GM12878 (cell line): Measurements from ENCODE around the gene MAVS. TPM values are rescaled to one million over a fixed set of nuclear protein-coding genes. Genes with fewer than 3 reads are reported as not detected.
"Not testable (repeated sequence)": the region's sequence is repeated elsewhere in the genome, so short reads cannot be mapped to it uniquely, and the experiment has no call there.

Experiments
- ATAC-seq: fragments of 200-7000 bp; cut with Tn5 transposase; 3 replicates; pipeline ENCODE4 v1.9.1; 2020; ENCODE audit warnings: mild to moderate bottlenecking, moderate library complexity
- BruUV-seq: library from RNA; stranded (reverse); fragments of 400-500 nt; replicated peaks from 2 replicates; lab custom pipeline; 2021; lab: Mats Ljungman, UMichigan
- CTCF ChIA-PET: fragments of 300-600 bp; sonication (Branson Sonifier 250); formaldehyde crosslinking; extraction: SDS; loops from one replicate; lab custom pipeline; 2021; ENCODE audit warnings: inconsistent platforms; lab: Yijun Ruan, JAX
- POLR2A ChIA-PET: fragments of 350-600 bp; formaldehyde crosslinking; extraction: SDS; loops from one replicate; lab custom pipeline; 2021; ENCODE audit warnings: inconsistent platforms; lab: Charles Lee
- RAD21 ChIA-PET: fragments of 300-600 bp; sonication (Branson Sonifier 250); formaldehyde crosslinking; loops from one replicate; lab custom pipeline; 2023; ENCODE audit warnings: antibody characterized with exemption; ENCODE audit not compliant: unreplicated experiment; lab: Charles Lee
- SMC1A ChIA-PET: fragments of 300-600 bp; sonication (Branson Sonifier 250); formaldehyde crosslinking; loops from one replicate; lab custom pipeline; 2023; ENCODE audit not compliant: unreplicated experiment, uncharacterized antibody; lab: Charles Lee
- DNase-seq: peaks from one replicate; pipeline ENCODE4 v3.0.0-alpha.2; 2011; ENCODE audit warnings: low read depth, low spot score
- FAIRE-seq: peaks from 3 replicates; lab custom pipeline; 2011; peaks lifted over from hg19 to GRCh38; lab: Jason Lieb, UNC
- H2AFZ ChIP-seq: 2 replicates; pipeline ENCODE4 v1.6.0; 2011; ENCODE audit warnings: low read depth, low read length, control low read depth; ENCODE audit not compliant: control insufficient read depth
- H3K27ac ChIP-seq: 2 replicates; pipeline ENCODE4 v1.5.1; 2011; ENCODE audit warnings: control low read depth; ENCODE audit not compliant: control insufficient read depth, insufficient read depth
- H3K27me3 ChIP-seq, 2 experiments: replicated peaks in 1 of 2; 2 replicates each; pipeline versions ENCODE4 v1.6.0 to v1.6.1; 2011; ENCODE audit warnings: low read length in 1 of 2; ENCODE audit not compliant: control insufficient read depth in 2 of 2, insufficient read depth in 2 of 2
- H3K36me3 ChIP-seq, 2 experiments: 2 replicates each; pipeline ENCODE4 v1.5.1; 2011; ENCODE audit warnings: low read length in 1 of 2; ENCODE audit not compliant: control insufficient read depth in 2 of 2, insufficient read depth in 2 of 2
- H3K4me1 ChIP-seq: 2 replicates; pipeline ENCODE4 v1.6.1; 2011; ENCODE audit warnings: mild to moderate bottlenecking, low read length, moderate library complexity, mixed read lengths; ENCODE audit not compliant: control insufficient read depth, insufficient read depth
- H3K4me2 ChIP-seq: 2 replicates; pipeline ENCODE4 v1.6.0; 2011; ENCODE audit warnings: control low read depth; ENCODE audit not compliant: control insufficient read depth, insufficient read depth
- H3K4me3 ChIP-seq: fragments of 200-600 bp; sonication (generic); 2 replicates; pipeline ENCODE4 v1.5.1; 2016
- H3K79me2 ChIP-seq: 2 replicates; pipeline ENCODE4 v1.6.0; 2011; ENCODE audit warnings: low read length; ENCODE audit not compliant: control insufficient read depth, insufficient read depth
- H3K9ac ChIP-seq: 2 replicates; pipeline ENCODE4 v1.8.0; 2011; ENCODE audit warnings: low read length, control low read depth, mixed read lengths; ENCODE audit not compliant: control insufficient read depth, insufficient read depth
- H3K9me3 ChIP-seq: replicated peaks from 3 replicates; pipeline ENCODE4 v1.5.1; 2011; ENCODE audit warnings: mild to moderate bottlenecking, low read length; ENCODE audit not compliant: control insufficient read depth, insufficient read depth
- H4K20me1 ChIP-seq: 2 replicates; pipeline ENCODE4 v1.6.0; 2011; ENCODE audit not compliant: control insufficient read depth, insufficient read depth
- CREM ChIP-seq: IDR thresholded peaks from 2 replicates; pipeline ENCODE4 v1.6.1; 2014; ENCODE audit warnings: antibody characterized with exemption, low read depth
- ESRRA ChIP-seq: IDR thresholded peaks from 2 replicates; pipeline ENCODE4 v1.6.1; 2012; ENCODE audit warnings: mild to moderate bottlenecking, low read length, improper control_type of control experiment
- FOXM1 ChIP-seq: IDR thresholded peaks from 2 replicates; pipeline ENCODE4 v1.6.1; 2012; ENCODE audit warnings: low read depth, mild to moderate bottlenecking, inconsistent platforms, low read length, moderate library complexity
- HDAC2 ChIP-seq: fragments of 200-600 bp; sonication (generic); IDR thresholded peaks from 2 replicates; pipeline ENCODE4 v1.6.1; 2017
- HDGF ChIP-seq: fragments of 450-650 bp; IDR thresholded peaks from 2 replicates; pipeline ENCODE4 v1.6.1; 2016; ENCODE audit warnings: antibody characterized with exemption
- MTA3 ChIP-seq: IDR thresholded peaks from 2 replicates; pipeline ENCODE4 v1.6.1; 2012; ENCODE audit warnings: low read length, inconsistent platforms, borderline replicate concordance
- NFIC ChIP-seq: IDR thresholded peaks from 2 replicates; pipeline ENCODE4 v1.6.1; 2012; ENCODE audit warnings: low read depth, mild to moderate bottlenecking, inconsistent platforms, low read length, moderate library complexity
- PML ChIP-seq: IDR thresholded peaks from 2 replicates; pipeline ENCODE4 v1.6.1; 2012; ENCODE audit warnings: low read length, inconsistent platforms
- RAD51 ChIP-seq: fragments of 450-650 bp; IDR thresholded peaks from 2 replicates; pipeline ENCODE4 v1.6.1; 2016; ENCODE audit warnings: moderate library complexity, mild to moderate bottlenecking, inconsistent platforms
- SMC3 ChIP-seq: IDR thresholded peaks from 2 replicates; pipeline ENCODE4 v1.6.1; 2011; ENCODE audit warnings: low read length, improper control_type of control experiment, borderline replicate concordance
- SREBF1 ChIP-seq: IDR thresholded peaks from 2 replicates; pipeline ENCODE4 v1.6.1; 2012; ENCODE audit warnings: mild to moderate bottlenecking, low read length
- SREBF2 ChIP-seq: IDR thresholded peaks from 2 replicates; pipeline ENCODE4 v1.6.1; 2012; ENCODE audit warnings: mild to moderate bottlenecking, low read length
- ZSCAN29 ChIP-seq: fragments of 450-650 bp; IDR thresholded peaks from 2 replicates; pipeline ENCODE4 v1.6.1; 2017; ENCODE audit warnings: mild to moderate bottlenecking, moderate library complexity
- ZZZ3 ChIP-seq: IDR thresholded peaks from 2 replicates; pipeline ENCODE4 v1.6.1; 2011; ENCODE audit warnings: low read depth; ENCODE audit not compliant: control insufficient read depth, insufficient read length
- WGBS: methylation state at CpG from one replicate; pipeline ENCODE4 v1.1.6; 2016; ENCODE audit warnings: low lambda C conversion rate; ENCODE audit not compliant: insufficient replicate concordance, insufficient coverage; ENCODE audit errors: missing lambda C conversion rate; 5-methylcytosine and 5-hydroxymethylcytosine counted together
- in situ Hi-C: fragments of 300-500 bp; cut with MboI; formaldehyde crosslinking; loops from 9 replicates; pipeline ENCODE4 v1.14.3; 2018; ENCODE audit warnings: mixed read lengths
- intact Hi-C: fragments of 100-400 bp; cut with micrococcal nuclease; formaldehyde crosslinking; loops from one replicate; pipeline ENCODE4 v1.14.2; 2022; ENCODE audit not compliant: unreplicated experiment
- polyA plus RNA-seq, 11 experiments: library from polyadenylated mRNA; depleted of rRNA in 4 of 11; unstranded in 6 of 11; stranded (reverse) in 5 of 11; fragments of >200 nt; fragmentation: Nextera tagmentation in 4 of 11; fragmentation: Illumina TruSeq in 1 of 11; extraction: Ambion mirVana in 4 of 11; extraction: Trizol in 1 of 11; gene quantifications; 1 replicate in 1 of 11; 2 replicates in 10 of 11; pipeline versions ENCODE4 v1.2.1 to v1.2.3, GENCODE V29; 2011 to 2016; ENCODE audit warnings: inconsistent platforms in 2 of 11, missing spikeins in 2 of 11, low read depth in 1 of 11
- total RNA-seq, 4 experiments: library from RNA; depleted of rRNA in 3 of 4; stranded (reverse); fragments of >200 nt in 3 of 4; fragmentation: Illumina TruSeq in 1 of 4; extraction: Trizol in 1 of 4; gene quantifications; 2 replicates each; pipeline versions ENCODE4 v1.2.1 to v1.2.3, GENCODE V29; 2013 to 2021
- TF ChIP-seq, protein P1 (sequence below): IDR thresholded peaks from 2 replicates; pipeline ENCODE4 v1.6.1; 2012; ENCODE audit warnings: low read depth, low read length, improper control_type of control experiment
- TF ChIP-seq, protein P2 (sequence below): fragments of 450-650 bp; IDR thresholded peaks from 2 replicates; pipeline ENCODE4 v1.6.1; 2018; ENCODE audit warnings: mild to moderate bottlenecking, low read depth, moderate library complexity; ENCODE audit not compliant: partially characterized antibody
- TF ChIP-seq, protein P3 (sequence below): fragments of 450-650 bp; IDR thresholded peaks from 2 replicates; pipeline ENCODE4 v1.6.1; 2017; ENCODE audit warnings: low read depth, mild to moderate bottlenecking, moderate library complexity

Gene MAVS
- total and polyA plus RNA-seq, 10 of the 15 experiments (the other 5 are each of a cell fraction or from before 2014, with no cell fraction given) = 1.6 to 25.2 (median 12.6) TPM

DNA sequence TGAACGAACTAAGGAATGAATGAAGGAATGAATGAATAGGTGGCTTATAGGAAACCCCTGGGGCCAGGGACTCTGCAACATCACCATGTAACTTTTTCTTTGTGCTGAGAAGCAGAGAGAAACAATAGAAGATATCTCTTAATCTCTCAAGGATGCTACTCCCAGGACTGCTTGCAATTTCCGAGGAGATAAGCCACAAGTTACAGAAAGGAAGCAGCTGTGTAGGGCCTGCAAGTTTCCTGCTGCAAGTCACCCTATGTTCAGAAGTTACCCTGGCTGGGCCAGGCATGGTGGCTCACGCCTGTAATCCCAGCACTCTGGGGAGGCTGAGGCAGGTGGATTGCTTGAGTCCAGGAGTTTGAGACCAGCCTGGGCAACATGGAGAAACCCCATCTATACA, 7.3 kb upstream of the MAVS start:
- SMC1A ChIA-PET = no interaction called here

DNA sequence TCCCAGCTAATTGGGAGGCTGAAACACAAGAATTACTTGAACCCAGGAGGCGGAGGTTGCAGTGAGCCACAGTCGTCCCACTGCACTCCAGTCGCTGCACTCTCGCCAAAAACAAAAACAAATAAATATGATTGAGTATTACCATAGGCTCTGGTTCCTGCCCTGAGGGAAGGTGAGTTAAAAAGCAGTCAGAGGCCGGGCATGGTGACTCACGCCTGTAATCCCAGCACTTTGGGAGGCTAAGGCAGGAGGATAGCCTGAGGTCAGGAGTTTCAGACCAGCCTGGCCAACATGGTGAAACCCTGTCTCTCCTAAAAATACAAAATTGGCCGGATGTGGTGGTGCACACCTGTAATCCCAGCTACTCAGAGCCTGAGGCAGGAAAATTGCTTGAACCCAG, 6.4 kb upstream of the MAVS start:
- RAD21 ChIA-PET, ATAC-seq, FAIRE-seq, H3K27me3 ChIP-seq, H3K9ac ChIP-seq, H2AFZ ChIP-seq, SMC1A ChIA-PET, H3K4me1 ChIP-seq, H3K79me2 ChIP-seq, POLR2A ChIA-PET, intact Hi-C loops, H3K9me3 ChIP-seq, in situ Hi-C loops, H3K27ac ChIP-seq, H3K36me3 ChIP-seq, H4K20me1 ChIP-seq, H3K4me2 ChIP-seq, BruUV-seq, DNase-seq, H3K4me3 ChIP-seq, CTCF ChIA-PET: not testable (repeated sequence)
- 85% methylated on average over 7 of the region's 7 CpGs for WGBS

More for the DNA sequence above, 7.3 kb upstream of the MAVS start:
- POLR2A ChIA-PET = interaction anchor here (0.7 kb wide), 1 partner anchor 247 kb away, joined by 8 read pairs; no protein-coding TSS in a partner anchor
- H3K36me3 ChIP-seq = no peaks in the 10 kb centered on the region
- H3K4me3 ChIP-seq = no peak overlapping the region
- CTCF ChIA-PET = no interaction called here
- no peak for ATAC-seq
- RAD21 ChIA-PET = no interaction called here
- whole genome bisulfite sequencing = 48% methylated on average over 3 of the region's 3 CpGs
- intact Hi-C loops = no loop called here
- no peak overlapping the region for H3K4me2 ChIP-seq
- no TSS peak for BruUV-seq
- FAIRE-seq = no peak
- H3K27ac ChIP-seq = no peak overlapping the region
- H3K9me3 ChIP-seq = no peaks in the 10 kb centered on the region
- no peaks in the 10 kb centered on the region for H4K20me1 ChIP-seq
- no peaks in the 10 kb centered on the region for H3K79me2 ChIP-seq
- peaks cover 4% of the 10 kb centered on the region; the same call in 1 of the 2 replicates for H3K4me1 ChIP-seq
- no peak for DNase-seq
- in situ Hi-C loops = no loop called here
- TF ChIP-seq SREBF1 (no peak), NFIC (no peak), FOXM1 (no peak), HDGF (no peak), MTA3 (no peak), SREBF2 (no peak), SMC3 (no peak), ESRRA (no peak), ZSCAN29 (no peak), HDAC2 (no peak), ZZZ3 (no peak), PML (no peak), RAD51 (no peak), CREM (no peak)
- TF ChIP-seq, protein P1, sequence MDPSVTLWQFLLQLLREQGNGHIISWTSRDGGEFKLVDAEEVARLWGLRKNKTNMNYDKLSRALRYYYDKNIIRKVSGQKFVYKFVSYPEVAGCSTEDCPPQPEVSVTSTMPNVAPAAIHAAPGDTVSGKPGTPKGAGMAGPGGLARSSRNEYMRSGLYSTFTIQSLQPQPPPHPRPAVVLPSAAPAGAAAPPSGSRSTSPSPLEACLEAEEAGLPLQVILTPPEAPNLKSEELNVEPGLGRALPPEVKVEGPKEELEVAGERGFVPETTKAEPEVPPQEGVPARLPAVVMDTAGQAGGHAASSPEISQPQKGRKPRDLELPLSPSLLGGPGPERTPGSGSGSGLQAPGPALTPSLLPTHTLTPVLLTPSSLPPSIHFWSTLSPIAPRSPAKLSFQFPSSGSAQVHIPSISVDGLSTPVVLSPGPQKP = no peak
- TF ChIP-seq, protein P2, sequence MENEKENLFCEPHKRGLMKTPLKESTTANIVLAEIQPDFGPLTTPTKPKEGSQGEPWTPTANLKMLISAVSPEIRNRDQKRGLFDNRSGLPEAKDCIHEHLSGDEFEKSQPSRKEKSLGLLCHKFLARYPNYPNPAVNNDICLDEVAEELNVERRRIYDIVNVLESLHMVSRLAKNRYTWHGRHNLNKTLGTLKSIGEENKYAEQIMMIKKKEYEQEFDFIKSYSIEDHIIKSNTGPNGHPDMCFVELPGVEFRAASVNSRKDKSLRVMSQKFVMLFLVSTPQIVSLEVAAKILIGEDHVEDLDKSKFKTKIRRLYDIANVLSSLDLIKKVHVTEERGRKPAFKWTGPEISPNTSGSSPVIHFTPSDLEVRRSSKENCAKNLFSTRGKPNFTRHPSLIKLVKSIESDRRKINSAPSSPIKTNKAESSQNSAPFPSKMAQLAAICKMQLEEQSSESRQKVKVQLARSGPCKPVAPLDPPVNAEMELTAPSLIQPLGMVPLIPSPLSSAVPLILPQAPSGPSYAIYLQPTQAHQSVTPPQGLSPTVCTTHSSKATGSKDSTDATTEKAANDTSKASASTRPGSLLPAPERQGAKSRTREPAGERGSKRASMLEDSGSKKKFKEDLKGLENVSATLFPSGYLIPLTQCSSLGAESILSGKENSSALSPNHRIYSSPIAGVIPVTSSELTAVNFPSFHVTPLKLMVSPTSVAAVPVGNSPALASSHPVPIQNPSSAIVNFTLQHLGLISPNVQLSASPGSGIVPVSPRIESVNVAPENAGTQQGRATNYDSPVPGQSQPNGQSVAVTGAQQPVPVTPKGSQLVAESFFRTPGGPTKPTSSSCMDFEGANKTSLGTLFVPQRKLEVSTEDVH = no peak
- TF ChIP-seq, protein P3, sequence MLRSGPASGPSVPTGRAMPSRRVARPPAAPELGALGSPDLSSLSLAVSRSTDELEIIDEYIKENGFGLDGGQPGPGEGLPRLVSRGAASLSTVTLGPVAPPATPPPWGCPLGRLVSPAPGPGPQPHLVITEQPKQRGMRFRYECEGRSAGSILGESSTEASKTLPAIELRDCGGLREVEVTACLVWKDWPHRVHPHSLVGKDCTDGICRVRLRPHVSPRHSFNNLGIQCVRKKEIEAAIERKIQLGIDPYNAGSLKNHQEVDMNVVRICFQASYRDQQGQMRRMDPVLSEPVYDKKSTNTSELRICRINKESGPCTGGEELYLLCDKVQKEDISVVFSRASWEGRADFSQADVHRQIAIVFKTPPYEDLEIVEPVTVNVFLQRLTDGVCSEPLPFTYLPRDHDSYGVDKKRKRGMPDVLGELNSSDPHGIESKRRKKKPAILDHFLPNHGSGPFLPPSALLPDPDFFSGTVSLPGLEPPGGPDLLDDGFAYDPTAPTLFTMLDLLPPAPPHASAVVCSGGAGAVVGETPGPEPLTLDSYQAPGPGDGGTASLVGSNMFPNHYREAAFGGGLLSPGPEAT = no peak
- H2AFZ ChIP-seq = no peak overlapping the region
- no peak overlapping the region for H3K9ac ChIP-seq
- H3K27me3 ChIP-seq = no peaks in the 10 kb centered on the region
